GM12801 (cell line): Measurements from ENCODE around the gene CARD19.

Experiments used
- TF ChIP-seq, protein P1 (sequence below): IDR thresholded peaks from one replicate; pipeline ENCODE4 v1.5.1; 2011; ENCODE audit warnings: control low read depth; ENCODE audit not compliant: insufficient read length; ENCODE audit errors: extremely low read depth

CARD19 gene

DNA sequence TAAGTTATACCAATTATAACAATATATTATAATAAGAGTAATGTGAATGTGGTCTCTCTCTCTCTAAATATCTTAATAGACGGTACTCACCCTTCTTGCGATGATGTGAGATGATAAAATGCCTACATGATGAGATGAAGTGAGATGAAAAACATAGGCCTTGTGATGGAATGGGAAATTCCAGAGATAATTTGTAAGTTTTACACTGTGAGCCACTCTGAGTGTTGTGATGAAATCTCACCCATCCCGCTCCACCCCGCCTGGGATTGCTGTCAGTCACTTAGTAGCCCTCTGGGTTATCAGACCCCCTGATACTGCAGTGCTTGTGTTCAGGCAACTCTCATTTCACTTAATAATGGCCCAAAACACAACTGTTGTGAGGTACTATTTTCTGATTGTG, 27.1 kb upstream of the CARD19 start:
- TF ChIP-seq, protein P1, sequence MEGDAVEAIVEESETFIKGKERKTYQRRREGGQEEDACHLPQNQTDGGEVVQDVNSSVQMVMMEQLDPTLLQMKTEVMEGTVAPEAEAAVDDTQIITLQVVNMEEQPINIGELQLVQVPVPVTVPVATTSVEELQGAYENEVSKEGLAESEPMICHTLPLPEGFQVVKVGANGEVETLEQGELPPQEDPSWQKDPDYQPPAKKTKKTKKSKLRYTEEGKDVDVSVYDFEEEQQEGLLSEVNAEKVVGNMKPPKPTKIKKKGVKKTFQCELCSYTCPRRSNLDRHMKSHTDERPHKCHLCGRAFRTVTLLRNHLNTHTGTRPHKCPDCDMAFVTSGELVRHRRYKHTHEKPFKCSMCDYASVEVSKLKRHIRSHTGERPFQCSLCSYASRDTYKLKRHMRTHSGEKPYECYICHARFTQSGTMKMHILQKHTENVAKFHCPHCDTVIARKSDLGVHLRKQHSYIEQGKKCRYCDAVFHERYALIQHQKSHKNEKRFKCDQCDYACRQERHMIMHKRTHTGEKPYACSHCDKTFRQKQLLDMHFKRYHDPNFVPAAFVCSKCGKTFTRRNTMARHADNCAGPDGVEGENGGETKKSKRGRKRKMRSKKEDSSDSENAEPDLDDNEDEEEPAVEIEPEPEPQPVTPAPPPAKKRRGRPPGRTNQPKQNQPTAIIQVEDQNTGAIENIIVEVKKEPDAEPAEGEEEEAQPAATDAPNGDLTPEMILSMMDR: no peak

DNA sequence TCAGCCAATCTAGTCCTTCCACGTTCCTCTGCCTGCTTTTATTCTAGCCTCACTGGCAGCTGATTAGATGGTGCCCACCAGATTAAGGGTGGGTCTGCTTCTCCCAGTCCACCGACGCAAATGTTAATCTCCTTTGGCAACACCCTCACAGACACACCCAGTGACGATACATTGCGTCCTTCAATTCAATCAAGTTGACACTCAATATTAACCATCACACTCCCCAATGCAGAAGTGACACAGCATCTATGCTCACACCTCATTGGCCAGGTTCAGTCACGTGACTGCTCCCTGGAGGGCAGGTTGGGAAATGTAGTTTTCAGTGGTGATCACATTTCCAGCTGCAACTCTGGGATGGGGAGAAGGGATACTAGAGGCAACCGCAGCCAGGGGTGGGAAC, 24.6 kb upstream of the CARD19 start:
- TF ChIP-seq, protein P1: no peak

DNA sequence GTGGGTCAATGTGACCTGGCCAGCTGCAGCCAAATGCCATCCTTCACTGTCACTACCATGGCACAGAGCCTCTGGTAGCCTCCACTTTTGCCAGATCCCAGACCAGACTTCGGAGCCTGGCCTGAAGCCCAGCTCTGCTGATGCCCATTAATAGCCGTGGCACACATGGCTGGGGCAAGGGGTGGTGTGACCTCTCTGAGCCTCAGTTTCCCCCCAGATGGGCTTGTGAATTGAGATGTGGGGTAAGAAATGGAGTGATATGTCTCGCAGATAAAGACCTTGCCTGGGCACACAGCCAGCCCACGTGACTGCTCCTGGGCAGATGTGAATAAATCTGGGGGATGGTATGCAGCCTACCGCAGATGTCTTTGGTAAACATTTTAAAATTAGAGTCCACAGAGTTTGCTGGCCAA, 23.6 kb upstream of the CARD19 start:
- TF ChIP-seq, protein P1: no peak

DNA sequence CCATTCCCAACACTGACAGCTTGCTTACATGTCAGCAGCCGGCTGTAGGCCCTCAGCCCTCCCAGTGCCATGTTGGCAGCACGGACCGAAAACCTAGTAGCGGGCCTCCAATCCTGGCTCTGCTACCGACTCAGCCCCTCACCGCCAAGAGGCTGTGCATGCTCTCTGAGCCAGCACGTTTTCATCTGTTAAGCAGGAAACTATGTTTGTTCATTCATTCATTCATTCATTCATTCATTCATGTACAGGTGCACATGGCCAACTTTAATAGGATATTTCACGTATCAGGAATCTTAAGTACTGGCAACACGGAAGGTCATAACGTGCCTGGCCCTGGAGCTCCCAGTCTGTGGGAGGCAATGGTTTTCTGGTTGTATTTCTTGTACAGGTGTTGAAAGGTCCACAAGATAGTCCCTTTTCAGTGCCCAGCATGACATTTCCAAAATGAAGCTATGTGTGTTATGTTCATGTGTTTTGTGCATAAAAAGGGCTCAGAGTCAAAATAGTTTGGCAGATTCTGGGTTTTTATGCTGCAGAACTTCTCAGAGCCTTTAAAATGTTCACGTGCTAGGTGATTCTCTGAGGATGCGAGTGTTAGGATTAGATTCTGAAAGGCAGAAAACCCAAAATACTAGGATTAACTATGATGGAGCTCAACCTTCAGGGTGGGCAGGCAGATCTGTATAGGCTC, 19.8 kb upstream of the CARD19 start:
- TF ChIP-seq, protein P1: no peak

DNA sequence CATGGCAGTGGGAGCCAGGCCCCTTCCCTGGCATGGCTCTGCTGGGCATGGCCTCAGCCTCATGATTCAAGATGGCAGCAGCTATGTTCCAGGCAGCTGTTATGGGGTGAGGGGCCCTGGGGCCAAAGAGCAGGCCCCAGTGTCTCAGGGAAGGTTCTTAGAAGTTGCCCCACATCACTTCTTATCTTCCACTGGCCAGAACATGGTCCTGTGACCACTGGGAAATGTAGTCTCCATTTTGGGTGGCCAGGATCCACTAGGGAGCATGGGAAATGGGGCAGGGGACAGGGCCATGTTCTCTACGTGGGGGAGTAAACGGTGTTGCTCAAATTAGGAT, 19.3 kb upstream of the CARD19 start:
- TF ChIP-seq, protein P1: no peak

DNA sequence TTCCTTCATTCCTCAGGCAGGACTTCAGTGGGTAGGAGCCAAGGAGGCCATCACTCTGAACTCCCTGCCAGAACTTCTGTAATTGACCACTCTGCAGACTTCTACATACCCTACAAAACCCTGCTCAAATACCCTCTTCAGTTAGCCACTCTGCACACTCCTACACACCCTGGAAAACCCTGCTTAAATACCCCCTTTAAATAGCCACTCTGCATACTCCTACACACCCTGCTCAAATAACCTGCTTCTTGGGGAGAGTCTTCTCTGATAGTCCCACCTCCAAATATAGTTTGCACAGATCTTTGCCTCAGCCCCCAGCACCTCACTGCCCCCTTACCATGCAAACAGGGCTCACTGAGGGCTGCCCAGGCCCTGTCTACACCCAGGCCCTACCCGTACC, 18.6 kb upstream of the CARD19 start:
- TF ChIP-seq, protein P1: no peak

DNA sequence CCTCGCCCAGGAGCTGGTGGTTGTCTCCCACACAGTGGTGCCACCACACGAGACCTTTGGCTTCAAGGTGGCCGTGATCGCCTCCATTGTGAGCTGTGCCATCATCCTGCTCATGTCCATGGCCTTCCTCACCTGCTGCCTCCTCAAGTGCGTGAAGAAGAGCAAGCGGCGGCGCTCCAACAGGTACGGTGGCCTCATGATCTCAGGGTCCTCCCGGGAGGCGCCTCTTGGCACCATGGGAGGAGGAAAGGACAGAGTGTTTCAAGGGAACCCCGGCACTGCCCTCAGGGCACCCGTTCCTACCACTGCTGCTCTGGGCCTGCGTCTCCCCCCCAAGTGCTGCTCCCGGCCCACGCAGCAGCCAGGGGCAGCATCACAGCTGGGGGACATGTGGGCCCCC, 18.2 kb upstream of the CARD19 start:
- TF ChIP-seq, protein P1: no peak
